CD14-positive monocyte (primary cell): ENCODE results near the gene KDM2A. TPM values are rescaled to one million over a fixed set of nuclear protein-coding genes. Genes with fewer than 3 reads are reported as not detected.

Source experiments
- DNase-seq, 3 donors: peaks; one replicate each; pipeline ENCODE4 v3.0.0-alpha.2; 2011 to 2022
- H2AFZ ChIP-seq: 2 replicates; pipeline ENCODE4 v1.6.0; 2012; ENCODE audit warnings: mild to moderate bottlenecking, low read depth, low read length, inconsistent platforms; ENCODE audit not compliant: insufficient read depth, poor library complexity, severe bottlenecking
- H3K27ac ChIP-seq, 2 donors: 1 replicate in 1 of 2; 2 replicates in 1 of 2; pipeline ENCODE4 v1.5.1; 2012 to 2013; ENCODE audit warnings: low read length in 2 of 2, control low read depth in 1 of 2, inconsistent platforms in 1 of 2, low read depth in 1 of 2, mild to moderate bottlenecking in 1 of 2
- H3K27me3 ChIP-seq, 2 donors: one replicate each; pipeline versions ENCODE4 v1.6.0 to v1.6.1; 2011 to 2013; ENCODE audit warnings: low read length in 2 of 2; ENCODE audit not compliant: control insufficient read depth in 2 of 2, insufficient read depth in 2 of 2
- H3K36me3 ChIP-seq, 2 donors: replicated peaks in 1 of 2; 1 replicate in 1 of 2; 2 replicates in 1 of 2; pipeline versions ENCODE4 v1.5.1 to v1.6.1; 2012 to 2013; ENCODE audit warnings: low read length in 2 of 2, control low read depth in 1 of 2, inconsistent platforms in 1 of 2, mild to moderate bottlenecking in 1 of 2; ENCODE audit not compliant: insufficient read depth in 2 of 2, control insufficient read depth in 1 of 2
- H3K4me1 ChIP-seq, 2 donors: 1 replicate in 1 of 2; 2 replicates in 1 of 2; pipeline versions ENCODE4 v1.5.1 to v1.6.1; 2012 to 2013; ENCODE audit warnings: low read length in 2 of 2, control low read depth in 1 of 2, inconsistent platforms in 1 of 2, mild to moderate bottlenecking in 1 of 2, moderate library complexity in 1 of 2; ENCODE audit not compliant: insufficient read depth in 2 of 2, control insufficient read depth in 1 of 2
- H3K4me2 ChIP-seq: replicated peaks from 2 replicates; pipeline ENCODE3; 2012; ENCODE audit warnings: low read length, moderate library complexity, mild to moderate bottlenecking; ENCODE audit not compliant: poor library complexity, severe bottlenecking; ENCODE audit errors: extremely low read depth
- H3K4me3 ChIP-seq, 3 experiments: fragments of 200-600 bp in 1 of 3; sonication (generic) in 1 of 3; replicated peaks in 1 of 3; 1 replicate in 2 of 3; 2 replicates in 1 of 3; pipeline ENCODE4 v1.5.1; 2011 to 2013; ENCODE audit warnings: low read length in 3 of 3, mild to moderate bottlenecking in 3 of 3, control low read depth in 2 of 3, low read depth in 2 of 3, inconsistent platforms in 1 of 3, moderate library complexity in 1 of 3
- H3K79me2 ChIP-seq: 2 replicates; pipeline ENCODE4 v1.6.0; 2012; ENCODE audit warnings: mild to moderate bottlenecking, control low read depth, inconsistent platforms, low read length, moderate library complexity; ENCODE audit not compliant: insufficient read depth
- H3K9ac ChIP-seq: 2 replicates; pipeline ENCODE4 v1.6.0; 2017; ENCODE audit warnings: low read length, mild to moderate bottlenecking; ENCODE audit not compliant: insufficient read depth, poor library complexity, severe bottlenecking
- H3K9me3 ChIP-seq, 2 donors: replicated peaks in 1 of 2; 1 replicate in 1 of 2; 2 replicates in 1 of 2; pipeline versions ENCODE4 v1.5.1 to v1.6.1; 2012 to 2013; ENCODE audit warnings: low read length in 2 of 2, control low read depth in 1 of 2; ENCODE audit not compliant: control insufficient read depth in 1 of 2, insufficient read depth in 1 of 2
- H4K20me1 ChIP-seq: 2 replicates; pipeline ENCODE4 v1.6.0; 2012; ENCODE audit warnings: mild to moderate bottlenecking, low read length, control low read depth, moderate library complexity; ENCODE audit not compliant: insufficient read depth
- H3K27ac Mint-ChIP-seq, 7 donors: one replicate each; pipeline ENCODE4 v1.8.0; 2020; ENCODE audit warnings: mild to moderate bottlenecking in 7 of 7, mixed read lengths in 7 of 7, moderate library complexity in 6 of 7, inconsistent platforms in 2 of 7
- H3K27me3 Mint-ChIP-seq, 3 donors: one replicate each; pipeline ENCODE4 v1.8.0; 2021 to 2022; ENCODE audit warnings: low read depth in 3 of 3, mild to moderate bottlenecking in 3 of 3, mixed read lengths in 3 of 3, moderate library complexity in 3 of 3, inconsistent platforms in 1 of 3
- H3K36me3 Mint-ChIP-seq, 2 donors: one replicate each; pipeline ENCODE4 v1.8.0; 2020; ENCODE audit warnings: mixed read lengths in 2 of 2, inconsistent platforms in 1 of 2, mild to moderate bottlenecking in 1 of 2
- H3K4me1 Mint-ChIP-seq: one replicate; pipeline ENCODE4 v1.8.0; 2020; ENCODE audit warnings: mild to moderate bottlenecking, mixed read lengths
- H3K4me3 Mint-ChIP-seq, 2 donors: one replicate each; pipeline ENCODE4 v1.8.0; 2020; ENCODE audit warnings: mild to moderate bottlenecking in 2 of 2, mixed read lengths in 2 of 2, moderate library complexity in 1 of 2
- H3K9me3 Mint-ChIP-seq, 7 donors: one replicate each; pipeline ENCODE4 v1.8.0; 2020 to 2022; ENCODE audit warnings: mixed read lengths in 7 of 7, mild to moderate bottlenecking in 6 of 7, moderate library complexity in 6 of 7, inconsistent platforms in 2 of 7
- WGBS: methylation state at CpG from one replicate; pipeline ENCODE4 v1.1.5; 2013; ENCODE audit warnings: missing lambda C conversion rate; ENCODE audit not compliant: insufficient coverage; 5-methylcytosine and 5-hydroxymethylcytosine counted together
- intact Hi-C, 2 donors: fragments of 100-400 bp; cut with micrococcal nuclease; formaldehyde crosslinking; loops; one replicate each; pipeline versions ENCODE4 v1.15.0 to v1.15.1; 2023
- polyA plus RNA-seq, 3 donors: library from polyadenylated mRNA; depleted of rRNA in 1 of 3; unstranded in 2 of 3; stranded (reverse) in 1 of 3; fragments of 300-500 nt in 2 of 3; fragments of >200 nt in 1 of 3; fragmentation: Illumina TruSeq in 2 of 3; gene quantifications; 1 replicate in 2 of 3; 2 replicates in 1 of 3; pipeline ENCODE4 v1.2.3, GENCODE V29; 2012 to 2021
- TF ChIP-seq, protein P1 (sequence below): fragments of 200-600 bp; IDR thresholded peaks from one replicate; pipeline ENCODE4 v1.8.0; 2022; ENCODE audit warnings: antibody characterized with exemption, mild to moderate bottlenecking

KDM2A gene
- polyA plus RNA-seq, 3 donors, result 2.6 to 98.9 (median 3.9) TPM

GRCh38 chr11:67298786-67299185 is 179.7 kb downstream of the KDM2A start:
- Mint-ChIP-seq H3K4me1 (peaks cover 47% of the 10 kb centered on the region), H3K4me3 (no peak overlapping the region), H3K36me3 (peaks cover 65 to 82% of the 10 kb centered on the region in 2 donors), H3K27me3 (no peaks in the 10 kb centered on the region), H3K9me3 (peaks cover 3 to 15% (median 8%) of the 10 kb centered on the region in 7 donors), H3K27ac (peak overlapping the region in 4 of 7 donors; percentile 18 to 79 (median 53))
- peaks cover 83 to 84% of the 10 kb centered on the region in 2 donors for H3K36me3 ChIP-seq
- WGBS, result 100% methylated on average over 4 of the region's 7 CpGs
- H3K27ac ChIP-seq, result peak overlapping the region; percentile 7 to 52
- TF ChIP-seq, protein P1, sequence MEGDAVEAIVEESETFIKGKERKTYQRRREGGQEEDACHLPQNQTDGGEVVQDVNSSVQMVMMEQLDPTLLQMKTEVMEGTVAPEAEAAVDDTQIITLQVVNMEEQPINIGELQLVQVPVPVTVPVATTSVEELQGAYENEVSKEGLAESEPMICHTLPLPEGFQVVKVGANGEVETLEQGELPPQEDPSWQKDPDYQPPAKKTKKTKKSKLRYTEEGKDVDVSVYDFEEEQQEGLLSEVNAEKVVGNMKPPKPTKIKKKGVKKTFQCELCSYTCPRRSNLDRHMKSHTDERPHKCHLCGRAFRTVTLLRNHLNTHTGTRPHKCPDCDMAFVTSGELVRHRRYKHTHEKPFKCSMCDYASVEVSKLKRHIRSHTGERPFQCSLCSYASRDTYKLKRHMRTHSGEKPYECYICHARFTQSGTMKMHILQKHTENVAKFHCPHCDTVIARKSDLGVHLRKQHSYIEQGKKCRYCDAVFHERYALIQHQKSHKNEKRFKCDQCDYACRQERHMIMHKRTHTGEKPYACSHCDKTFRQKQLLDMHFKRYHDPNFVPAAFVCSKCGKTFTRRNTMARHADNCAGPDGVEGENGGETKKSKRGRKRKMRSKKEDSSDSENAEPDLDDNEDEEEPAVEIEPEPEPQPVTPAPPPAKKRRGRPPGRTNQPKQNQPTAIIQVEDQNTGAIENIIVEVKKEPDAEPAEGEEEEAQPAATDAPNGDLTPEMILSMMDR, result no peak
- no peak overlapping the region for H3K4me3 ChIP-seq
- peaks cover 3 to 6% of the 10 kb centered on the region in 2 donors for H3K9me3 ChIP-seq
- H3K27me3 ChIP-seq, result no peaks in the 10 kb centered on the region
- peaks cover 35 to 60% of the 10 kb centered on the region in 2 donors for H3K4me1 ChIP-seq
- no peak overlapping the region for H3K4me2 ChIP-seq
- peaks cover 85% of the 10 kb centered on the region for H3K79me2 ChIP-seq
- H2AFZ ChIP-seq, result no peak overlapping the region
- H4K20me1 ChIP-seq, result peaks cover 95% of the 10 kb centered on the region
- no peak overlapping the region for H3K9ac ChIP-seq
- intact Hi-C loops, result no loop called here
- no peak for DNase-seq

GRCh38 chr11:67299471-67300191 is 180.6 kb downstream of the KDM2A start:
- Histone ChIP-seq H2AFZ (no peak overlapping the region), H4K20me1 (peaks cover 94% of the 10 kb centered on the region), H3K79me2 (peaks cover 84% of the 10 kb centered on the region), H3K4me3 (no peak overlapping the region), H3K27ac (peak overlapping the region; percentile 19 to 52), H3K4me1 (peaks cover 42 to 60% of the 10 kb centered on the region in 2 donors), H3K9ac (no peak overlapping the region), H3K36me3 (peaks cover 74 to 76% of the 10 kb centered on the region in 2 donors), H3K4me2 (no peak overlapping the region), H3K27me3 (no peaks in the 10 kb centered on the region), H3K9me3 (peaks cover 3 to 6% of the 10 kb centered on the region in 2 donors)
- peaks cover 59 to 74% of the 10 kb centered on the region in 2 donors for H3K36me3 Mint-ChIP-seq
- 98% methylated on average over 18 of the region's 29 CpGs for WGBS
- intact Hi-C loops, result loop anchor here in 1 of 2 donors (5.0 kb wide), 1 partner anchor 32 kb away; the partner anchor contains the start of gene GRK2
- peaks cover 51% of the 10 kb centered on the region for H3K4me1 Mint-ChIP-seq
- DNase-seq, result no peak
- H3K27ac Mint-ChIP-seq, result peak overlapping the region in 5 of 7 donors; percentile 53 to 80 (median 73)
- TF ChIP-seq, protein P1, result no peak
- H3K9me3 Mint-ChIP-seq, result peaks cover 3 to 15% (median 8%) of the 10 kb centered on the region in 7 donors
- H3K27me3 Mint-ChIP-seq, result no peaks in the 10 kb centered on the region
- no peak overlapping the region for H3K4me3 Mint-ChIP-seq
